GM12878 (cell line): ENCODE measurements around the gene ANK2. TPM values are rescaled to one million over a fixed set of nuclear protein-coding genes. Genes with fewer than 3 reads are reported as not detected.

Source experiments
- ATAC-seq: fragments of 200-7000 bp; cut with Tn5 transposase; 3 replicates; pipeline ENCODE4 v1.9.1; 2020; ENCODE audit warnings: mild to moderate bottlenecking, moderate library complexity
- BruUV-seq: library from RNA; stranded (reverse); fragments of 400-500 nt; replicated peaks from 2 replicates; lab custom pipeline; 2021; lab: Mats Ljungman, UMichigan
- CTCF ChIA-PET: fragments of 300-600 bp; sonication (Branson Sonifier 250); formaldehyde crosslinking; extraction: SDS; loops from one replicate; lab custom pipeline; 2021; ENCODE audit warnings: inconsistent platforms; lab: Yijun Ruan, JAX
- POLR2A ChIA-PET: fragments of 350-600 bp; formaldehyde crosslinking; extraction: SDS; loops from one replicate; lab custom pipeline; 2021; ENCODE audit warnings: inconsistent platforms; lab: Charles Lee
- RAD21 ChIA-PET: fragments of 300-600 bp; sonication (Branson Sonifier 250); formaldehyde crosslinking; loops from one replicate; lab custom pipeline; 2023; ENCODE audit warnings: antibody characterized with exemption; ENCODE audit not compliant: unreplicated experiment; lab: Charles Lee
- SMC1A ChIA-PET: fragments of 300-600 bp; sonication (Branson Sonifier 250); formaldehyde crosslinking; loops from one replicate; lab custom pipeline; 2023; ENCODE audit not compliant: unreplicated experiment, uncharacterized antibody; lab: Charles Lee
- DNase-seq: peaks from one replicate; pipeline ENCODE4 v3.0.0-alpha.2; 2011; ENCODE audit warnings: low read depth, low spot score
- FAIRE-seq: peaks from 3 replicates; lab custom pipeline; 2011; peaks lifted over from hg19 to GRCh38; lab: Jason Lieb, UNC
- H2AFZ ChIP-seq: 2 replicates; pipeline ENCODE4 v1.6.0; 2011; ENCODE audit warnings: low read depth, low read length, control low read depth; ENCODE audit not compliant: control insufficient read depth
- H3K27ac ChIP-seq: 2 replicates; pipeline ENCODE4 v1.5.1; 2011; ENCODE audit warnings: control low read depth; ENCODE audit not compliant: control insufficient read depth, insufficient read depth
- H3K27me3 ChIP-seq, 2 experiments: replicated peaks in 1 of 2; 2 replicates each; pipeline versions ENCODE4 v1.6.0 to v1.6.1; 2011; ENCODE audit warnings: low read length in 1 of 2; ENCODE audit not compliant: control insufficient read depth in 2 of 2, insufficient read depth in 2 of 2
- H3K36me3 ChIP-seq, 2 experiments: 2 replicates each; pipeline ENCODE4 v1.5.1; 2011; ENCODE audit warnings: low read length in 1 of 2; ENCODE audit not compliant: control insufficient read depth in 2 of 2, insufficient read depth in 2 of 2
- H3K4me1 ChIP-seq: 2 replicates; pipeline ENCODE4 v1.6.1; 2011; ENCODE audit warnings: mild to moderate bottlenecking, low read length, moderate library complexity, mixed read lengths; ENCODE audit not compliant: control insufficient read depth, insufficient read depth
- H3K4me2 ChIP-seq: 2 replicates; pipeline ENCODE4 v1.6.0; 2011; ENCODE audit warnings: control low read depth; ENCODE audit not compliant: control insufficient read depth, insufficient read depth
- H3K4me3 ChIP-seq: fragments of 200-600 bp; sonication (generic); 2 replicates; pipeline ENCODE4 v1.5.1; 2016
- H3K79me2 ChIP-seq: 2 replicates; pipeline ENCODE4 v1.6.0; 2011; ENCODE audit warnings: low read length; ENCODE audit not compliant: control insufficient read depth, insufficient read depth
- H3K9ac ChIP-seq: 2 replicates; pipeline ENCODE4 v1.8.0; 2011; ENCODE audit warnings: low read length, control low read depth, mixed read lengths; ENCODE audit not compliant: control insufficient read depth, insufficient read depth
- H3K9me3 ChIP-seq: replicated peaks from 3 replicates; pipeline ENCODE4 v1.5.1; 2011; ENCODE audit warnings: mild to moderate bottlenecking, low read length; ENCODE audit not compliant: control insufficient read depth, insufficient read depth
- H4K20me1 ChIP-seq: 2 replicates; pipeline ENCODE4 v1.6.0; 2011; ENCODE audit not compliant: control insufficient read depth, insufficient read depth
- BRCA1 ChIP-seq: IDR thresholded peaks from 2 replicates; pipeline ENCODE4 v1.6.1; 2011; ENCODE audit warnings: low read depth, low read length, improper control_type of control experiment
- CBX3 ChIP-seq: fragments of 200-600 bp; sonication (generic); IDR thresholded peaks from 2 replicates; pipeline ENCODE4 v1.6.1; 2016; ENCODE audit warnings: low read depth, borderline replicate concordance
- CEBPB ChIP-seq, 2 experiments: fragments of 150-350 bp in 1 of 2; IDR thresholded peaks; 2 replicates each; pipeline ENCODE4 v1.6.1; 2012 to 2014; ENCODE audit warnings: low read depth in 2 of 2, low read length in 2 of 2, borderline replicate concordance in 1 of 2, inconsistent platforms in 1 of 2
- FOXK2 ChIP-seq: fragments of 450-650 bp; IDR thresholded peaks from 2 replicates; pipeline ENCODE4 v1.6.1; 2017; ENCODE audit warnings: mild to moderate bottlenecking, moderate library complexity
- HCFC1 ChIP-seq: fragments of 150-350 bp; IDR thresholded peaks from 2 replicates; pipeline ENCODE4 v1.6.1; 2014; ENCODE audit warnings: low read length
- IKZF1 ChIP-seq: fragments of 450-650 bp; conservative IDR thresholded peaks from 2 replicates; pipeline ENCODE4 v1.6.1; 2017; ENCODE audit warnings: antibody characterized with exemption, mild to moderate bottlenecking
- IKZF2 ChIP-seq, 2 experiments: fragments of 450-650 bp; IDR thresholded peaks; 2 replicates each; pipeline ENCODE4 v1.6.1; 2017; ENCODE audit warnings: mild to moderate bottlenecking in 2 of 2, moderate library complexity in 2 of 2
- JUND ChIP-seq: IDR thresholded peaks from 2 replicates; pipeline ENCODE4 v1.6.1; 2012; ENCODE audit warnings: low read depth, mild to moderate bottlenecking, low read length, improper control_type of control experiment, moderate library complexity
- PBX3 ChIP-seq: IDR thresholded peaks from 2 replicates; pipeline ENCODE4 v1.6.1; 2011; ENCODE audit warnings: mild to moderate bottlenecking, low read depth, low read length, moderate library complexity; ENCODE audit not compliant: insufficient replicate concordance
- PML ChIP-seq: IDR thresholded peaks from 2 replicates; pipeline ENCODE4 v1.6.1; 2012; ENCODE audit warnings: low read length, inconsistent platforms
- RAD51 ChIP-seq: fragments of 450-650 bp; IDR thresholded peaks from 2 replicates; pipeline ENCODE4 v1.6.1; 2016; ENCODE audit warnings: moderate library complexity, mild to moderate bottlenecking, inconsistent platforms
- RELB ChIP-seq: fragments of 450-650 bp; IDR thresholded peaks from 2 replicates; pipeline ENCODE4 v1.6.1; 2017; ENCODE audit warnings: low read depth, mild to moderate bottlenecking, moderate library complexity
- RFX5 ChIP-seq: IDR thresholded peaks from 2 replicates; pipeline ENCODE4 v1.6.1; 2011; ENCODE audit warnings: low read depth, low read length, improper control_type of control experiment
- RUNX3 ChIP-seq: IDR thresholded peaks from 2 replicates; pipeline ENCODE4 v1.6.1; 2012; ENCODE audit warnings: low read length, inconsistent platforms
- SUZ12 ChIP-seq: fragments of 200-600 bp; sonication (generic); IDR thresholded peaks from one replicate; pipeline ENCODE4 v1.6.1; 2018; ENCODE audit warnings: antibody characterized with exemption, mild to moderate bottlenecking; ENCODE audit not compliant: unreplicated experiment
- WGBS: methylation state at CpG from one replicate; pipeline ENCODE4 v1.1.6; 2016; ENCODE audit warnings: low lambda C conversion rate; ENCODE audit not compliant: insufficient replicate concordance, insufficient coverage; ENCODE audit errors: missing lambda C conversion rate; 5-methylcytosine and 5-hydroxymethylcytosine counted together
- in situ Hi-C: fragments of 300-500 bp; cut with MboI; formaldehyde crosslinking; loops from 9 replicates; pipeline ENCODE4 v1.14.3; 2018; ENCODE audit warnings: mixed read lengths
- intact Hi-C: fragments of 100-400 bp; cut with micrococcal nuclease; formaldehyde crosslinking; loops from one replicate; pipeline ENCODE4 v1.14.2; 2022; ENCODE audit not compliant: unreplicated experiment
- polyA plus RNA-seq, 11 experiments: library from polyadenylated mRNA; depleted of rRNA in 4 of 11; unstranded in 6 of 11; stranded (reverse) in 5 of 11; fragments of >200 nt; fragmentation: Nextera tagmentation in 4 of 11; fragmentation: Illumina TruSeq in 1 of 11; extraction: Ambion mirVana in 4 of 11; extraction: Trizol in 1 of 11; gene quantifications; 1 replicate in 1 of 11; 2 replicates in 10 of 11; pipeline versions ENCODE4 v1.2.1 to v1.2.3, GENCODE V29; 2011 to 2016; ENCODE audit warnings: inconsistent platforms in 2 of 11, missing spikeins in 2 of 11, low read depth in 1 of 11
- total RNA-seq, 4 experiments: library from RNA; depleted of rRNA in 3 of 4; stranded (reverse); fragments of >200 nt in 3 of 4; fragmentation: Illumina TruSeq in 1 of 4; extraction: Trizol in 1 of 4; gene quantifications; 2 replicates each; pipeline versions ENCODE4 v1.2.1 to v1.2.3, GENCODE V29; 2013 to 2021
- TF ChIP-seq, protein P1 (sequence below): fragments of 450-650 bp; IDR thresholded peaks from 2 replicates; pipeline ENCODE4 v1.6.1; 2017; ENCODE audit warnings: mild to moderate bottlenecking
- TF ChIP-seq, protein P2 (sequence below): IDR thresholded peaks from 2 replicates; pipeline ENCODE4 v1.6.1; 2012; ENCODE audit warnings: mild to moderate bottlenecking, low read depth, low read length

Gene ANK2
- total and polyA plus RNA-seq, 10 of the 15 experiments (the other 5 are each of a cell fraction or from before 2014, with no cell fraction given): 1.6 to 13.0 (median 4.1) TPM

GRCh38 chr4:113383111-113383785, 333.8 kb downstream of the ANK2 start:
- H3K9ac ChIP-seq: no peak overlapping the region
- no peaks in the 10 kb centered on the region for H3K27me3 ChIP-seq
- in situ Hi-C loops: loop anchor here (25.0 kb wide), 1 partner anchor 1304 kb away; no protein-coding TSS in a partner anchor
- BruUV-seq: no TSS peak
- H3K9me3 ChIP-seq: no peaks in the 10 kb centered on the region
- SMC1A ChIA-PET: interaction anchor here (0.8 to 1.2 kb wide), 6 partner anchors 12 to 1002 kb away, joined by 3 to 5 read pairs (median 3); no protein-coding TSS in a partner anchor
- POLR2A ChIA-PET: no interaction called here
- H3K79me2 ChIP-seq: no peaks in the 10 kb centered on the region
- RAD21 ChIA-PET: no interaction called here
- H3K27ac ChIP-seq: no peak overlapping the region
- no peak overlapping the region for H3K4me2 ChIP-seq
- no peaks in the 10 kb centered on the region for H4K20me1 ChIP-seq
- no peak for FAIRE-seq
- no peak overlapping the region for H3K4me3 ChIP-seq
- no peak overlapping the region for H2AFZ ChIP-seq
- WGBS: 86% methylated on average over 5 of the region's 5 CpGs
- no peaks in the 10 kb centered on the region for H3K36me3 ChIP-seq
- intact Hi-C loops: no loop called here
- no peak for ATAC-seq
- DNase-seq: no peak
- H3K4me1 ChIP-seq: no peaks in the 10 kb centered on the region
- CTCF ChIA-PET: interaction anchor here (0.7 kb wide), 1 partner anchor 34 kb away, joined by 3 read pairs; no protein-coding TSS in a partner anchor
- TF ChIP-seq JUND (no peak), SUZ12 (no peak), CBX3 (no peak), RAD51 (no peak), FOXK2 (no peak), PML (no peak), CEBPB (IDR thresholded peaks at IDR 0.05; ENCODE audit: borderline replicate concordance in 1 of 2, low read depth in 2 of 2, low read length in 2 of 2) (no peak), IKZF2 (IDR thresholded peaks at IDR 0.05) (no peak), IKZF1 (no peak), RELB (no peak), BRCA1 (no peak), PBX3 (no peak), RUNX3 (no peak), RFX5 (no peak), HCFC1 (no peak)
- TF ChIP-seq, protein P1, sequence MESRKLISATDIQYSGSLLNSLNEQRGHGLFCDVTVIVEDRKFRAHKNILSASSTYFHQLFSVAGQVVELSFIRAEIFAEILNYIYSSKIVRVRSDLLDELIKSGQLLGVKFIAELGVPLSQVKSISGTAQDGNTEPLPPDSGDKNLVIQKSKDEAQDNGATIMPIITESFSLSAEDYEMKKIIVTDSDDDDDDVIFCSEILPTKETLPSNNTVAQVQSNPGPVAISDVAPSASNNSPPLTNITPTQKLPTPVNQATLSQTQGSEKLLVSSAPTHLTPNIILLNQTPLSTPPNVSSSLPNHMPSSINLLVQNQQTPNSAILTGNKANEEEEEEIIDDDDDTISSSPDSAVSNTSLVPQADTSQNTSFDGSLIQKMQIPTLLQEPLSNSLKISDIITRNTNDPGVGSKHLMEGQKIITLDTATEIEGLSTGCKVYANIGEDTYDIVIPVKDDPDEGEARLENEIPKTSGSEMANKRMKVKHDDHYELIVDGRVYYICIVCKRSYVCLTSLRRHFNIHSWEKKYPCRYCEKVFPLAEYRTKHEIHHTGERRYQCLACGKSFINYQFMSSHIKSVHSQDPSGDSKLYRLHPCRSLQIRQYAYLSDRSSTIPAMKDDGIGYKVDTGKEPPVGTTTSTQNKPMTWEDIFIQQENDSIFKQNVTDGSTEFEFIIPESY: no peak
- TF ChIP-seq, protein P2, sequence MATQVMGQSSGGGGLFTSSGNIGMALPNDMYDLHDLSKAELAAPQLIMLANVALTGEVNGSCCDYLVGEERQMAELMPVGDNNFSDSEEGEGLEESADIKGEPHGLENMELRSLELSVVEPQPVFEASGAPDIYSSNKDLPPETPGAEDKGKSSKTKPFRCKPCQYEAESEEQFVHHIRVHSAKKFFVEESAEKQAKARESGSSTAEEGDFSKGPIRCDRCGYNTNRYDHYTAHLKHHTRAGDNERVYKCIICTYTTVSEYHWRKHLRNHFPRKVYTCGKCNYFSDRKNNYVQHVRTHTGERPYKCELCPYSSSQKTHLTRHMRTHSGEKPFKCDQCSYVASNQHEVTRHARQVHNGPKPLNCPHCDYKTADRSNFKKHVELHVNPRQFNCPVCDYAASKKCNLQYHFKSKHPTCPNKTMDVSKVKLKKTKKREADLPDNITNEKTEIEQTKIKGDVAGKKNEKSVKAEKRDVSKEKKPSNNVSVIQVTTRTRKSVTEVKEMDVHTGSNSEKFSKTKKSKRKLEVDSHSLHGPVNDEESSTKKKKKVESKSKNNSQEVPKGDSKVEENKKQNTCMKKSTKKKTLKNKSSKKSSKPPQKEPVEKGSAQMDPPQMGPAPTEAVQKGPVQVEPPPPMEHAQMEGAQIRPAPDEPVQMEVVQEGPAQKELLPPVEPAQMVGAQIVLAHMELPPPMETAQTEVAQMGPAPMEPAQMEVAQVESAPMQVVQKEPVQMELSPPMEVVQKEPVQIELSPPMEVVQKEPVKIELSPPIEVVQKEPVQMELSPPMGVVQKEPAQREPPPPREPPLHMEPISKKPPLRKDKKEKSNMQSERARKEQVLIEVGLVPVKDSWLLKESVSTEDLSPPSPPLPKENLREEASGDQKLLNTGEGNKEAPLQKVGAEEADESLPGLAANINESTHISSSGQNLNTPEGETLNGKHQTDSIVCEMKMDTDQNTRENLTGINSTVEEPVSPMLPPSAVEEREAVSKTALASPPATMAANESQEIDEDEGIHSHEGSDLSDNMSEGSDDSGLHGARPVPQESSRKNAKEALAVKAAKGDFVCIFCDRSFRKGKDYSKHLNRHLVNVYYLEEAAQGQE: no peak
